Astrocyte (in vitro differentiated cells and primary cell): Measurements from ENCODE around the gene OR51B4. TPM values are rescaled to one million over a fixed set of nuclear protein-coding genes. Genes with fewer than 3 reads are reported as not detected.

Experiments
- DNase-seq: peaks from one replicate; pipeline ENCODE4 v3.0.0-alpha.2; 2010; ENCODE audit warnings: low read depth
- FAIRE-seq: peaks from 2 replicates; lab custom pipeline; 2011; peaks lifted over from hg19 to GRCh38; lab: Jason Lieb, UNC
- H2AFZ ChIP-seq: 2 replicates; pipeline ENCODE4 v1.6.0; 2012; ENCODE audit warnings: low read depth, low read length, inconsistent platforms
- H3K27ac ChIP-seq: 2 replicates; pipeline ENCODE4 v1.5.1; 2011; ENCODE audit warnings: low read depth, low read length, inconsistent platforms
- H3K27me3 ChIP-seq: 2 replicates; pipeline ENCODE4 v1.6.0; 2011; ENCODE audit warnings: low read length, inconsistent platforms; ENCODE audit not compliant: insufficient read depth
- H3K36me3 ChIP-seq: 2 replicates; pipeline ENCODE4 v1.5.1; 2011; ENCODE audit warnings: low read length, inconsistent platforms; ENCODE audit not compliant: insufficient read depth
- H3K4me1 ChIP-seq: 2 replicates; pipeline ENCODE4 v1.5.1; 2011; ENCODE audit warnings: low read length, inconsistent platforms; ENCODE audit not compliant: insufficient read depth
- H3K4me2 ChIP-seq: 2 replicates; pipeline ENCODE4 v1.6.0; 2012; ENCODE audit warnings: low read length, inconsistent platforms
- H3K4me3 ChIP-seq: 2 replicates; pipeline ENCODE4 v1.5.1; 2011; ENCODE audit warnings: low read depth, mild to moderate bottlenecking, low read length, inconsistent platforms; ENCODE audit not compliant: insufficient read depth
- H3K79me2 ChIP-seq: 2 replicates; pipeline ENCODE4 v1.6.0; 2012; ENCODE audit warnings: mild to moderate bottlenecking, low read length, inconsistent platforms; ENCODE audit not compliant: insufficient read depth
- H3K9ac ChIP-seq: 2 replicates; pipeline ENCODE4 v1.6.0; 2012; ENCODE audit warnings: mild to moderate bottlenecking, low read length, inconsistent platforms
- H3K9me3 ChIP-seq: 2 replicates; pipeline ENCODE4 v1.5.1; 2012; ENCODE audit warnings: low read depth, mild to moderate bottlenecking, low read length, inconsistent platforms; ENCODE audit not compliant: insufficient read depth
- H4K20me1 ChIP-seq: 2 replicates; pipeline ENCODE4 v1.6.0; 2012; ENCODE audit warnings: low read length, inconsistent platforms; ENCODE audit not compliant: insufficient read depth
- H3K27ac Mint-ChIP-seq: one replicate; pipeline ENCODE4 v1.8.0; 2021; ENCODE audit warnings: mild to moderate bottlenecking, mixed read lengths; ENCODE audit not compliant: unreplicated experiment
- H3K27me3 Mint-ChIP-seq: one replicate; pipeline ENCODE4 v1.8.0; 2021; ENCODE audit warnings: low read depth, mixed read lengths; ENCODE audit not compliant: unreplicated experiment
- H3K36me3 Mint-ChIP-seq: one replicate; pipeline ENCODE4 v1.8.0; 2021; ENCODE audit warnings: low read depth, mixed read lengths; ENCODE audit not compliant: unreplicated experiment
- H3K4me1 Mint-ChIP-seq: one replicate; pipeline ENCODE4 v1.8.0; 2021; ENCODE audit warnings: low read depth, mixed read lengths; ENCODE audit not compliant: unreplicated experiment
- H3K4me3 Mint-ChIP-seq: one replicate; pipeline ENCODE4 v1.8.0; 2021; ENCODE audit warnings: mild to moderate bottlenecking, moderate library complexity, mixed read lengths; ENCODE audit not compliant: unreplicated experiment
- H3K9me3 Mint-ChIP-seq: one replicate; pipeline ENCODE4 v1.8.0; 2021; ENCODE audit warnings: mild to moderate bottlenecking, mixed read lengths; ENCODE audit not compliant: unreplicated experiment
- EZH2 ChIP-seq: IDR thresholded peaks from 2 replicates; pipeline ENCODE4 v1.6.1; 2012; ENCODE audit warnings: mild to moderate bottlenecking, low read length, inconsistent platforms; ENCODE audit not compliant: insufficient read depth
- total RNA-seq: library from RNA; stranded (reverse); gene quantifications from 2 replicates; pipeline ENCODE4 v1.2.1, GENCODE V29; 2021
- TF ChIP-seq, protein P1 (sequence below): IDR thresholded peaks from 2 replicates; pipeline ENCODE4 v1.5.1; 2011; ENCODE audit warnings: low read depth, mild to moderate bottlenecking, inconsistent platforms, low read length, moderate library complexity; ENCODE audit not compliant: insufficient read depth

Gene OR51B4
- total RNA-seq, 1 donor from 2014 or later: not detected

DNA sequence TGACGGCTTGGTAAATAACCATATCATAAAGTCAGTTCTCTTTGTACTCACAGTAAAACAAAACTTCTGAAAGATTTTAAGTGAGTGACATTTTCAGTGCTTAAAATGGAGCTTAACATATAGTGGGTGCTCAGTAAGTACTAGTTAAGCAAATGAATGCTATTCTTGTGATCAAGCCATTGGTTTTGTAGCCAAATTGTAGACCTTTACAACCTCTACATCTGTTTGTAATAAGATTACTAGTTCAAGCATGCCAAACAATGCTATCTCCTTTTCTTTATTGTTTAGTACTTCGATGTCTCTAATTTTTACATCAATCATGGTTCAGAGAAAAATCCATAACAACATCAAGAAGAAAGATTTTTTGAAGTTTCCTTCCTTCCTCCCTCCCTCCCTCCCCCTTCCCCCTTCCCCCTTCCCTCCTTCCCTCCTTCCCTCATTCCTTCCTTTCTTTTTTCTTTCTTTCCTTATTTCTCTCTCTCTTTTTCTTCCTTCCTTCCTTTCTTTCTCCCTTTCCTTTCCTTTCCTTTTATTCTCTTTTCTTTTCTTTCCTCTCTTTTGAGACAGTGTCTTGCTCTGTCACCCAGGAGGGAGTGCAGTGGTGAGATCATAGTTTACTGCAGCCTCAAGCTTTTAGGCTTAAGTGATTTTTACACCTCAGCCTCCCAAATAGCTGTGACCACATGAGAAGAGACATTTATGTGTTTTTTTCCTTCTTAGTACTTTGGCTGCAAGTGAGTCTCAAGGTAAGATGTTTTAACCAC is 5.7 kb upstream of the OR51B4 start:
- no peak for FAIRE-seq
- no peak overlapping the region for H3K4me3 ChIP-seq
- no peaks in the 10 kb centered on the region for H3K27me3 Mint-ChIP-seq

DNA sequence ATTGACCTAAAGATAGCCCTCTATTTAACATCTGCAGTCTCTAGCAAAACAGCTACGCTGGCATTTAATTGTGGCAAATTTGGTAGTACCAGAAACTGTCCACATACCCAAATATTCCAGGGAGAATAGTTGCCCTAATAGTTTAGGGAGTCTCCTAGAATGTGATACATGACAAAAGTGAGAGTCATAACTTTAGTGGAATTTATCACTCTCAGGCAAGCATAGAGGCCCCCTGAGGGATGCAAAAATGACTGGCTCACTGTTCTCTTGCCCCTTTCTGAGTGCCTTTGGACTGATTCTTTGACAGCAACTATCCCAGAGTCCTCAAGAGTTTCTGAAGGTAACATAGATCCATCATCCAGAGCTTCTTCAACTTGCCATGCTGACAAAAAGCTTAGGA is 2.3 kb upstream of the OR51B4 start:
- TF ChIP-seq EZH2: no peak
- TF ChIP-seq, protein P1, sequence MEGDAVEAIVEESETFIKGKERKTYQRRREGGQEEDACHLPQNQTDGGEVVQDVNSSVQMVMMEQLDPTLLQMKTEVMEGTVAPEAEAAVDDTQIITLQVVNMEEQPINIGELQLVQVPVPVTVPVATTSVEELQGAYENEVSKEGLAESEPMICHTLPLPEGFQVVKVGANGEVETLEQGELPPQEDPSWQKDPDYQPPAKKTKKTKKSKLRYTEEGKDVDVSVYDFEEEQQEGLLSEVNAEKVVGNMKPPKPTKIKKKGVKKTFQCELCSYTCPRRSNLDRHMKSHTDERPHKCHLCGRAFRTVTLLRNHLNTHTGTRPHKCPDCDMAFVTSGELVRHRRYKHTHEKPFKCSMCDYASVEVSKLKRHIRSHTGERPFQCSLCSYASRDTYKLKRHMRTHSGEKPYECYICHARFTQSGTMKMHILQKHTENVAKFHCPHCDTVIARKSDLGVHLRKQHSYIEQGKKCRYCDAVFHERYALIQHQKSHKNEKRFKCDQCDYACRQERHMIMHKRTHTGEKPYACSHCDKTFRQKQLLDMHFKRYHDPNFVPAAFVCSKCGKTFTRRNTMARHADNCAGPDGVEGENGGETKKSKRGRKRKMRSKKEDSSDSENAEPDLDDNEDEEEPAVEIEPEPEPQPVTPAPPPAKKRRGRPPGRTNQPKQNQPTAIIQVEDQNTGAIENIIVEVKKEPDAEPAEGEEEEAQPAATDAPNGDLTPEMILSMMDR: no peak
- H2AFZ ChIP-seq: no peak overlapping the region
- no peaks in the 10 kb centered on the region for H3K9me3 Mint-ChIP-seq
- no peaks in the 10 kb centered on the region for H4K20me1 ChIP-seq
- H3K36me3 ChIP-seq: no peaks in the 10 kb centered on the region
- FAIRE-seq (peak; percentile 62), DNase-seq (no peak)
- no peak overlapping the region for H3K27ac ChIP-seq
- H3K79me2 ChIP-seq: no peaks in the 10 kb centered on the region
- H3K36me3 Mint-ChIP-seq: no peaks in the 10 kb centered on the region
- H3K27me3 Mint-ChIP-seq: no peaks in the 10 kb centered on the region
- no peaks in the 10 kb centered on the region for H3K9me3 ChIP-seq
- H3K4me1 ChIP-seq: no peaks in the 10 kb centered on the region
- no peak overlapping the region for H3K4me3 Mint-ChIP-seq
- no peak overlapping the region for H3K27ac Mint-ChIP-seq
- peaks cover 4% of the 10 kb centered on the region for H3K4me1 Mint-ChIP-seq
- no peak overlapping the region for H3K9ac ChIP-seq
- H3K4me3 ChIP-seq: no peak overlapping the region
- H3K4me2 ChIP-seq: no peak overlapping the region
- no peaks in the 10 kb centered on the region for H3K27me3 ChIP-seq

More for the DNA sequence above, 5.7 kb upstream of the OR51B4 start:
- Mint-ChIP-seq H3K4me1 (peaks cover 4% of the 10 kb centered on the region), H3K36me3 (no peaks in the 10 kb centered on the region), H3K9me3 (no peaks in the 10 kb centered on the region), H3K27ac (peak overlapping the region; percentile 55), H3K4me3 (no peak overlapping the region)
- H3K27ac ChIP-seq: no peak overlapping the region
- no peak overlapping the region for H2AFZ ChIP-seq
- TF ChIP-seq, protein P1: no peak
- no peak for TF ChIP-seq EZH2
- H3K9me3 ChIP-seq: no peaks in the 10 kb centered on the region
- DNase-seq: no peak
- no peaks in the 10 kb centered on the region for H4K20me1 ChIP-seq
- no peaks in the 10 kb centered on the region for H3K4me1 ChIP-seq
- no peak overlapping the region for H3K4me2 ChIP-seq
- no peak overlapping the region for H3K9ac ChIP-seq
- H3K27me3 ChIP-seq: no peaks in the 10 kb centered on the region
- no peaks in the 10 kb centered on the region for H3K79me2 ChIP-seq
- H3K36me3 ChIP-seq: no peaks in the 10 kb centered on the region

DNA sequence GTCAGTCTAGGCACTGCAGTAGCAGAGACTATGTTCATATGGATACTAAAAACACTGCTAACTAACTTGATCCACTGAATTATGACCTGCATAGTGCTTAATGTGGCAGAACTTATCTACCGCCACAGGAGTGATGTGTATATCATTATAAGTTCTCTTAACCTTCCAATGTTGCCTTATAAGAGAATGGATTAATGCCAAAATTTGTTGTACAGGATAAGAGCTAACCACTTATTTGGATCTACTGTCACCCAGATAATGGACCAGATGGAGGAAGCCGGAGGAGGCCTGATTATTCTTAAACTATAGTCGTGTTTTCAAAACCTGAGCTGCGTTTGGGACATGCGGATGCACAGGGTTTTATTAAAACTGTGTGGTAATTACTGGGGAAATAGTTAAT is 1.9 kb upstream of the OR51B4 start:
- no peaks in the 10 kb centered on the region for H3K79me2 ChIP-seq
- TF ChIP-seq EZH2: no peak
- TF ChIP-seq, protein P1: no peak
- no peak overlapping the region for H3K27ac Mint-ChIP-seq
- no peak overlapping the region for H3K9ac ChIP-seq
- H3K9me3 ChIP-seq: no peaks in the 10 kb centered on the region
- H2AFZ ChIP-seq: no peak overlapping the region
- H3K27me3 Mint-ChIP-seq: no peaks in the 10 kb centered on the region
- DNase-seq (no peak), FAIRE-seq (no peak)
- no peaks in the 10 kb centered on the region for H4K20me1 ChIP-seq
- no peak overlapping the region for H3K4me3 ChIP-seq
- H3K4me3 Mint-ChIP-seq: no peak overlapping the region
- H3K36me3 ChIP-seq: no peaks in the 10 kb centered on the region
- H3K27ac ChIP-seq: no peak overlapping the region
- H3K27me3 ChIP-seq: no peaks in the 10 kb centered on the region
- H3K4me1 ChIP-seq: no peaks in the 10 kb centered on the region
- no peaks in the 10 kb centered on the region for H3K36me3 Mint-ChIP-seq
- H3K9me3 Mint-ChIP-seq: no peaks in the 10 kb centered on the region
- peaks cover 4% of the 10 kb centered on the region for H3K4me1 Mint-ChIP-seq
- H3K4me2 ChIP-seq: no peak overlapping the region
